Astrocyte of the cerebellum (primary cell): ENCODE measurements around the gene DISC1.
"Not testable (repeated sequence)": the region's sequence is repeated elsewhere in the genome, so short reads cannot be mapped to it uniquely, and the experiment has no call there.

Experiments
- DNase-seq: peaks from one replicate; pipeline ENCODE4 v3.0.0-alpha.2; 2011; ENCODE audit warnings: low read depth
- H3K4me3 ChIP-seq: 2 replicates; pipeline ENCODE4 v1.5.1; 2011; ENCODE audit warnings: mild to moderate bottlenecking, low read depth, low read length, moderate library complexity
- CTCF ChIP-seq: IDR thresholded peaks from 2 replicates; pipeline ENCODE4 v1.5.1; 2012; ENCODE audit warnings: low read length, low read depth, moderate library complexity, mild to moderate bottlenecking; ENCODE audit errors: missing control alignments
- in situ Hi-C: cut with HindIII; loops from 2 replicates; pipeline ENCODE4 v1.10.0; 2017; ENCODE audit warnings: low sequenced_read_pairs

DISC1 gene

GRCh38 chr1:231612393-231613089 is 14.0 kb upstream of the DISC1 start:
- H3K4me3 ChIP-seq, result no peak overlapping the region
- in situ Hi-C loops, result no loop called here
- TF ChIP-seq CTCF, result no peak
- DNase-seq, result no peak

- no peak for TF ChIP-seq CTCF
- no peak for DNase-seq
- in situ Hi-C loops, result no loop called here
- no peak overlapping the region for H3K4me3 ChIP-seq
These were observed 12.9 kb upstream of the DISC1 start for GRCh38 chr1:231613419-231614349.

GRCh38 chr1:231616667-231617066 is 9.9 kb upstream of the DISC1 start:
- TF ChIP-seq CTCF, result no peak
- DNase-seq, result no peak
- no peak overlapping the region for H3K4me3 ChIP-seq
- in situ Hi-C loops, result no loop called here

- TF ChIP-seq CTCF, result no peak
- in situ Hi-C loops, result no loop called here
These were observed 7.9 kb upstream of the DISC1 start for GRCh38 chr1:231618609-231619256.

GRCh38 chr1:231619257-231619634 is 7.3 kb upstream of the DISC1 start:
- in situ Hi-C loops, result no loop called here
- no peak overlapping the region for H3K4me3 ChIP-seq
- no peak for DNase-seq
- TF ChIP-seq CTCF, result no peak

More at GRCh38 chr1:231618609-231619256, 7.9 kb upstream of the DISC1 start:
- H3K4me3 ChIP-seq, result no peak overlapping the region
- DNase-seq, result no peak

GRCh38 chr1:231625042-231625441 is 1.5 kb upstream of the DISC1 start:
- DNase-seq, H3K4me3 ChIP-seq, in situ Hi-C loops: not testable (repeated sequence)
